Loucy (cell line): ENCODE data around the gene ARMH4.
A peak's percentile ranks its signal among the peaks of the same experiment; 100 is the strongest.

Source experiments
- H2AFZ ChIP-seq: fragments of 200-600 bp; sonication (generic); 2 replicates; pipeline ENCODE4 v1.6.0; 2016; ENCODE audit warnings: antibody characterized with exemption, mild to moderate bottlenecking, low read length, moderate library complexity
- H3F3A ChIP-seq: fragments of 200-600 bp; 2 replicates; pipeline ENCODE4 v1.6.0; 2016; ENCODE audit warnings: antibody characterized with exemption, low read depth, mild to moderate bottlenecking
- H3K27me3 ChIP-seq: fragments of 200-600 bp; sonication (generic); 2 replicates; pipeline ENCODE4 v1.6.1; 2014; ENCODE audit warnings: low read length, mild to moderate bottlenecking; ENCODE audit not compliant: insufficient read depth, poor library complexity, severe bottlenecking
- H3K36me3 ChIP-seq: fragments of 200-600 bp; sonication (generic); 2 replicates; pipeline ENCODE4 v1.6.1; 2016; ENCODE audit warnings: low read length; ENCODE audit not compliant: insufficient read depth
- H3K4me1 ChIP-seq: fragments of 200-600 bp; sonication (generic); 2 replicates; pipeline ENCODE4 v1.5.1; 2014; ENCODE audit warnings: low read length, mild to moderate bottlenecking; ENCODE audit not compliant: insufficient read depth, poor library complexity, severe bottlenecking
- H3K4me2 ChIP-seq: fragments of 200-600 bp; sonication (generic); 2 replicates; pipeline ENCODE4 v1.6.0; 2014; ENCODE audit warnings: antibody characterized with exemption, low read length, low read depth, mild to moderate bottlenecking; ENCODE audit not compliant: poor library complexity, severe bottlenecking
- H3K4me3 ChIP-seq: fragments of 200-600 bp; sonication (generic); 2 replicates; pipeline ENCODE4 v1.5.1; 2014; ENCODE audit warnings: low read length, mild to moderate bottlenecking, mixed read lengths; ENCODE audit not compliant: poor library complexity, severe bottlenecking
- H3K79me2 ChIP-seq: fragments of 200-600 bp; sonication (generic); 2 replicates; pipeline ENCODE4 v1.6.1; 2014; ENCODE audit warnings: low read length; ENCODE audit not compliant: insufficient read depth
- H3K9ac ChIP-seq: fragments of 200-600 bp; sonication (generic); 2 replicates; pipeline ENCODE4 v1.6.0; 2014; ENCODE audit warnings: mild to moderate bottlenecking, low read depth, low read length, moderate library complexity; ENCODE audit not compliant: poor library complexity, severe bottlenecking
- H3K9me2 ChIP-seq: fragments of 200-600 bp; sonication (generic); replicated peaks from 2 replicates; pipeline ENCODE4 v1.6.1; 2016; ENCODE audit warnings: low read depth, low read length, mixed read lengths
- H3K9me3 ChIP-seq: fragments of 200-600 bp; sonication (generic); 2 replicates; pipeline ENCODE4 v1.6.1; 2014; ENCODE audit warnings: mild to moderate bottlenecking, antibody characterized with exemption, low read length, low read depth; ENCODE audit not compliant: insufficient read depth
- H4K20me1 ChIP-seq: fragments of 200-600 bp; sonication (generic); 2 replicates; pipeline ENCODE4 v1.6.0; 2014; ENCODE audit warnings: antibody characterized with exemption, low read length, mild to moderate bottlenecking; ENCODE audit not compliant: insufficient read depth, poor library complexity, severe bottlenecking
- EZH2phosphoT487 ChIP-seq: fragments of 200-600 bp; IDR thresholded peaks from 2 replicates; pipeline ENCODE4 v1.6.1; 2018; ENCODE audit warnings: antibody characterized with exemption, mild to moderate bottlenecking, moderate library complexity, borderline replicate concordance
- TF ChIP-seq, protein P1 (sequence below): fragments of 200-600 bp; sonication (generic); conservative IDR thresholded peaks from 2 replicates; pipeline ENCODE4 v1.5.1; 2014; ENCODE audit warnings: mild to moderate bottlenecking, antibody characterized with exemption, low read length

The ARMH4 gene

DNA sequence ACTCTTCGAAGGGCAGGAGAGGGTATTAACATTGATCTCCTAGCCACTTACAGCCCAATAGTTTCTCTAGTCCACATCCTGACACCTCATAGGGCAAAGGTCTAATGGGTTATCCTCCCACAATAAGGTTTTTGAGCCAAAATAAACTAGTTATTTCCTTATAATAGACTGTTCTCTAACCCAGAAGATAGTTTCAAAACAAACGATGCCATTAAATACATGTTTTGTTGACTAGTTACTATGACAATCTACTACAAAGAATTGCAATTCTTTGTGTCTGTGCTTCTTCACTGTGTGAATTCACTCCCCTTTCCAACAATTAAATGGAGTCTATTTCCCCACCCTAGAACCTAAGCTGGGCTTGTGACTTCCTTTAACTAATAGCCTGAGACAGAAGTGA lies 41.5 kb upstream of the ARMH4 start:
- TF ChIP-seq EZH2phosphoT487: no peak
- TF ChIP-seq, protein P1, sequence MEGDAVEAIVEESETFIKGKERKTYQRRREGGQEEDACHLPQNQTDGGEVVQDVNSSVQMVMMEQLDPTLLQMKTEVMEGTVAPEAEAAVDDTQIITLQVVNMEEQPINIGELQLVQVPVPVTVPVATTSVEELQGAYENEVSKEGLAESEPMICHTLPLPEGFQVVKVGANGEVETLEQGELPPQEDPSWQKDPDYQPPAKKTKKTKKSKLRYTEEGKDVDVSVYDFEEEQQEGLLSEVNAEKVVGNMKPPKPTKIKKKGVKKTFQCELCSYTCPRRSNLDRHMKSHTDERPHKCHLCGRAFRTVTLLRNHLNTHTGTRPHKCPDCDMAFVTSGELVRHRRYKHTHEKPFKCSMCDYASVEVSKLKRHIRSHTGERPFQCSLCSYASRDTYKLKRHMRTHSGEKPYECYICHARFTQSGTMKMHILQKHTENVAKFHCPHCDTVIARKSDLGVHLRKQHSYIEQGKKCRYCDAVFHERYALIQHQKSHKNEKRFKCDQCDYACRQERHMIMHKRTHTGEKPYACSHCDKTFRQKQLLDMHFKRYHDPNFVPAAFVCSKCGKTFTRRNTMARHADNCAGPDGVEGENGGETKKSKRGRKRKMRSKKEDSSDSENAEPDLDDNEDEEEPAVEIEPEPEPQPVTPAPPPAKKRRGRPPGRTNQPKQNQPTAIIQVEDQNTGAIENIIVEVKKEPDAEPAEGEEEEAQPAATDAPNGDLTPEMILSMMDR: no peak
- no peaks in the 10 kb centered on the region for H3K27me3 ChIP-seq
- H3K4me3 ChIP-seq: no peak overlapping the region
- no peak overlapping the region for H3K4me2 ChIP-seq
- H2AFZ ChIP-seq: no peak overlapping the region
- no peaks in the 10 kb centered on the region for H3K4me1 ChIP-seq
- no peaks in the 10 kb centered on the region for H3K9me2 ChIP-seq
- H3K9me3 ChIP-seq: no peaks in the 10 kb centered on the region
- H3K36me3 ChIP-seq: no peaks in the 10 kb centered on the region
- no peaks in the 10 kb centered on the region for H3F3A ChIP-seq
- no peak overlapping the region for H3K9ac ChIP-seq
- no peaks in the 10 kb centered on the region for H4K20me1 ChIP-seq
- H3K79me2 ChIP-seq: no peaks in the 10 kb centered on the region

DNA sequence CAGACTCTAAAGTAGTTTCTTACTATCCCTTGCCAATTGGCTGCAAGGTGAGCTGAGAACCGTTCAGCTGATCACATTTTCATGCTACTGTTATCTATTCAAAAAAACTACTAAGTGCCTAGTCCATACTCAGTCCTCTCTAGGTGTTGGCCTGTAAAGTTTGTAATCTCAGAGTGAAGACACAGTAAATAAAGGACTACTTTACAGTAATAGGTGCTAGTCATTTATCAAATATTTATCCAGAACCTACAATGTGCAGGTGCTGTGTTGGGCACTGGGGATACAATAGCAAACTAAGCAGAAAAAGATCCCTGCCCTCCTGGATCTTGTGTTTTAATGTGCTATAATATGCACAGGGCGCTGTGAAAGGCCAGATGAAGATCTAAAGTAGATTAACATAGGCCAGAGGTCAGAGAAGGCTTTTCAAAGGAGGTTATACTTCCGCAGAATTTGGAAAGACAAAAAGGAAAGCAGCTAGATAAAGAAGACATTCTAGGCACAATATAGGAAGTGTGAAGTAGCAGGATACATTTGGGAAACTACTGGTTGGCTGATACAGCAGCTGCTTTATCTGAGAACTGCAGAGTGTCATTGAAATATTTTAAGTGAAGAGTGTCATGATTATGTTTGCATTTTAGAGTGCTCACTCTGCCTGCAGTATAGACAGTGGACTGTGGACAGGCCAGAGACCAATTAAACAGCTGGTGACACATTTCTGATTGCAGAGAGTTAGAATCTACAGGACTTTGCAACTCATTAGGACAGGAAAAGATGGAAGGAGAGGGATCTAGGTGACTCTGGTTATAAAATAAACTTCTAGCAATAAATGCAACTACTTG lies 40.0 kb upstream of the ARMH4 start:
- no peaks in the 10 kb centered on the region for H3K27me3 ChIP-seq
- no peak overlapping the region for H3K4me2 ChIP-seq
- H3K36me3 ChIP-seq: no peaks in the 10 kb centered on the region
- no peak for TF ChIP-seq EZH2phosphoT487
- TF ChIP-seq, protein P1: no peak
- no peak overlapping the region for H3K4me3 ChIP-seq
- no peaks in the 10 kb centered on the region for H3K4me1 ChIP-seq
- no peaks in the 10 kb centered on the region for H3K9me3 ChIP-seq
- H3K79me2 ChIP-seq: no peaks in the 10 kb centered on the region
- no peaks in the 10 kb centered on the region for H3F3A ChIP-seq
- H3K9me2 ChIP-seq: no peaks in the 10 kb centered on the region
- H3K9ac ChIP-seq: no peak overlapping the region
- no peaks in the 10 kb centered on the region for H4K20me1 ChIP-seq
- 0 out of 2 replicates have a peak overlapping the region, but pooled peaks have one; percentile 7 for H2AFZ ChIP-seq

DNA sequence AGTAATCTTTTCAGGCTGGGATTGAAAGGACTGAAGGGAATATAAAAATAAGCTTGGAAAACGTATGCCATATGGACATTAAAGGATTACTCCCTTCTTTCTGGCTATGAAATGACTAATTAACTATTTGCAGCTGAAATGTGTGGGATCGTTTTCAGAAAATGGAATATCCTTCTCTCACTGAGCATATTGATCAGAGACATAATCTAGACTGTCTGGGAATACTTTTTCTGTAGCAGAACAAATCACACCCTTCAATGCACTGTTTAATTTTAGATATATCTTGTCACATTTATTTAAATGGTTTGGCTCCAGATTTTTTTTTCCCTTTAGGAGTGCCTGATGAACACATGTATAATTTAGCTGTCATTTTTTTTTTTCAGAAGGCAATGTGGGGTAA lies 37.2 kb upstream of the ARMH4 start:
- Histone ChIP-seq H3K79me2 (no peaks in the 10 kb centered on the region), H3K36me3 (no peaks in the 10 kb centered on the region), H3K27me3 (no peaks in the 10 kb centered on the region), H3K9me2 (no peaks in the 10 kb centered on the region), H3F3A (no peaks in the 10 kb centered on the region), H4K20me1 (no peaks in the 10 kb centered on the region), H3K4me1 (no peaks in the 10 kb centered on the region), H3K4me2 (no peak overlapping the region), H2AFZ (no peak overlapping the region), H3K9ac (no peak overlapping the region), H3K4me3 (no peak overlapping the region), H3K9me3 (no peaks in the 10 kb centered on the region)
- TF ChIP-seq EZH2phosphoT487: no peak
- TF ChIP-seq, protein P1: no peak
